Subcutaneous abdominal adipose tissue (tissue), 5 donors: Measurements from ENCODE around the gene GALK1.
"Not testable (repeated sequence)": the region's sequence is repeated elsewhere in the genome, so short reads cannot be mapped to it uniquely, and the experiment has no call there.

Source experiments
- H3K27ac ChIP-seq: one replicate; pipeline ENCODE4 v1.7.0; 2013; ENCODE audit warnings: low read depth, mild to moderate bottlenecking, inconsistent platforms, low read length, moderate library complexity
- H3K27me3 ChIP-seq, 5 donors: one replicate each; pipeline ENCODE4 v1.7.0; 2013; ENCODE audit warnings: low read length in 5 of 5, inconsistent platforms in 1 of 5; ENCODE audit not compliant: control insufficient read depth in 5 of 5, insufficient read depth in 4 of 5
- H3K36me3 ChIP-seq, 5 donors: one replicate each; pipeline ENCODE4 v1.7.0; 2013; ENCODE audit warnings: low read length in 5 of 5; ENCODE audit not compliant: control insufficient read depth in 5 of 5, insufficient read depth in 5 of 5
- H3K4me1 ChIP-seq, 5 donors: one replicate each; pipeline ENCODE4 v1.7.0; 2013; ENCODE audit warnings: low read length in 5 of 5, mild to moderate bottlenecking in 3 of 5, moderate library complexity in 1 of 5; ENCODE audit not compliant: control insufficient read depth in 5 of 5, insufficient read depth in 5 of 5
- H3K4me3 ChIP-seq, 5 donors: one replicate each; pipeline ENCODE4 v1.7.0; 2013; ENCODE audit warnings: low read length in 5 of 5, low read depth in 1 of 5
- H3K9ac ChIP-seq, 5 donors: one replicate each; pipeline ENCODE4 v1.7.0; 2013; ENCODE audit warnings: low read length in 5 of 5, mild to moderate bottlenecking in 4 of 5, moderate library complexity in 3 of 5
- H3K9me3 ChIP-seq, 5 donors: one replicate each; pipeline ENCODE4 v1.7.0; 2013; ENCODE audit warnings: low read length in 5 of 5; ENCODE audit not compliant: control insufficient read depth in 5 of 5
- donor health status: healthy.
- donor health status: healthy.
- donor health status: healthy.
- donor health status: healthy.
- donor health status: healthy.

GALK1 gene

DNA sequence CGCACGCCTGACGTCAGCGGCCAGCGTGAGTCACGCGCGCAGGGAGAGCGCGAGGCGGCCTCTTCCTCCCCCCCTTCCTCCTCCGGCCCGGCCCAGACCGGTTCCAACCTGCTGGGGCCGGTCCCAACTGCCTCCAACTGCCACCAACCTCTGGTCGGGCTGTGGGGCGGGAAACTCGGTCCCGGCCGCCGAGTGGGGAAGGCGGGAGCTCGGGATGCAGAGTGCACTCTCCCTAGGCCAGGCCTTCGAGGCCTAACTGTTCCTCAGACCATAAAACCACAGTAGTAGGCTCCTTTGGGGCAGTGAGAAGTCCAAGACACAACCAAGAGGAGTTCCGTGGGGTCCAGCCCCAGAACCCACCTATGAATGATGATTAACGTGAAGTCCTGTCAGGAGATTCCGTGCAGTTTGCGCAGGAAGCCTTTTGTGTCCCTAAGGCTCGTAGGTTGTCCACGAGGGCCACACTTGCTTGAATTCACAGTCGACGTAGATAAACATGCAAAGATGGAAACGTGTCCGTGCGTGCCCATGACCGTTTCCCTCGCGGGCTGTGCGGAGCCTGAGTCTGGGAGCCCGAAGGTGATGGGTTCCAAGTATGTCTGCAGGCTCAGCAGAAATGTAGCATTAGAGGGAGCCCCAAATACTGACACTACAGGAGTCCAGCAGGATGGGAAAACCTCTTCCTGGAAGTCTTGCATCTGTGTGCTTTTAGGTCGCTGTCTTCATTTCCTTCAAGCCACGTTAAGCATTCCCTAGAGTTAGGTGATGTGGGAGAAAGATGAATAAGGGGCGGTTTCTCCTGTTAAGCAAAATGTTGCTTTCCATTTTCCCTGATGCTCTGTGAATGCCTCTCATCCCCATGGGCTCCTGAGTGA is 20.3 kb upstream of the GALK1 start:
- Histone ChIP-seq H3K27me3 (no peaks in the 10 kb centered on the region), H3K4me1 (peaks cover 12 to 38% (median 31%) of the 10 kb centered on the region in 5 donors), H3K36me3 (no peaks in the 10 kb centered on the region), H3K4me3 (peak overlapping the region; percentile 69 to 87 (median 76)), H3K27ac (peak overlapping the region; percentile 99), H3K9ac (peak overlapping the region; percentile 84 to 99 (median 97)), H3K9me3 (no peaks in the 10 kb centered on the region)

DNA sequence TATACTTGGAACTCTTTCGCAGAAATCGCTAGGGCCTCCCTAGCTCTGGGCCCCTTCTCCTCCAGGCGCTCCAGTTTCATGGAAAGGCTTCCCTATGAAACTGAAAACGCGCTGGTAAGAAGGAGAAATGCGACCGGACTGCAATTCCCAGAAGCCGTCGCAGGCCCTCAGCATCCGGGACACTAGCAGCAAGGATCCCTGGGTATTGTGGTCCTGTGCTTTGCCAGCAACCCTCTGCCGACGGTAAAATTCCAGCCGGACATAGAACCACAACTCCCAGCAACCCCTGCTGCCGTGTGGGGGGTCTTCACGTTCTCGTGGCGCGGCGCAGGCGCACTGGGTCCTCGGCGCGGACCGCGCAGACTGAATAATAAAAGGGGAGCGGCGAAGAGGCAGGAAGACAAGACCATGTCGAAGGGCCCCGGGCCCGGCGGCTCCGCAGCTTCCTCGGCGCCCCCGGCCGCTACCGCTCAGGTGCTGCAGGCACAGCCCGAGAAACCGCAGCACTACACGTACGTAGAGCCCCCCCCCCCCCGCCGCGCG is 19.6 kb upstream of the GALK1 start, which contains the start of gene UNK:
Gene UNK, plus strand, starts transcription at position 334 of the 543 bp plus-strand sequence. Its CDS starts 75 bp downstream, at position 409.
- Histone ChIP-seq H3K4me1 (peaks cover 12 to 39% (median 35%) of the 10 kb centered on the region in 5 donors), H3K4me3 (peak within 1 kb of the TSS; percentile 69 to 87 (median 76)), H3K9ac (peak within 1 kb of the TSS; percentile 84 to 99 (median 97)), H3K9me3 (no peaks in the 10 kb centered on the region), H3K27ac (peak within 1 kb of the TSS; percentile 99), H3K27me3 (no peaks in the 10 kb centered on the region), H3K36me3 (no peaks in the 10 kb centered on the region)

DNA sequence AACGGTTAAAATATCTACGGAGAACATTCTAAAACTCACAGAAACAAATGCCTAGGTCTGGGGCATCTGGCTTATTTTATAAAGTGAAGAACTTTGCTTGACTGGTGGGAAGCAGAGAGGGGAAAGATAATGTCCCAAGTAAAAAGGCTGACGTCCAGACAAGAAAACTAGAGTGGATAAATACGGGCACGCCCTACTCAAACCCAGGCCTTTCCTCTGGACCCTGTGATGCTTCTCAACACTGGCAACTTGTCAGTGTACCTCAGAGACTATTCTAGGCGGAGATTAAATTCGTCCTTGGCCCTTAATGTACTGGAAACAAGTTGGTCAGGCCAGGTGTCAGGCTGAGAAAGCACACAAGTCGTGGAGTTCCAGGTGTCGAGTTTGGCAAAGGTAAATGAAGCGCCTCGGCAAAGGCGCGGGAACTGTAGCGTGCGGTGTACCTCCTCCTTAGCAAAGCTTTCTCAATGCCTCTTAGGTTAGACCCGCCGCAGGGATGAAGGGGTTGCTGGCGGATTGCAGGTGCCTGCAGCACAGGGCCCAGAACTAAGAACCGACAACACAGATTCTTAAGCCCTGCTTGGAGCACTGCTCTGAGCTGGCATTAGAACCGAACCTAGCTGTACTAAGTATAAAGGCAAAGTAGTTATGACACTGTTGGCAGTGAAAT is 18.9 kb upstream of the GALK1 start:
- Histone ChIP-seq H3K9me3 (no peaks in the 10 kb centered on the region), H3K27ac (peak overlapping the region; percentile 99), H3K4me1 (peaks cover 12 to 39% (median 35%) of the 10 kb centered on the region in 5 donors), H3K9ac (peak overlapping the region; percentile 84 to 99 (median 96)), H3K36me3 (peaks cover 0 to under 1% (median 0%) of the 10 kb centered on the region in 5 donors), H3K27me3 (no peaks in the 10 kb centered on the region), H3K4me3 (peak overlapping the region; percentile 47 to 87 (median 73))

DNA sequence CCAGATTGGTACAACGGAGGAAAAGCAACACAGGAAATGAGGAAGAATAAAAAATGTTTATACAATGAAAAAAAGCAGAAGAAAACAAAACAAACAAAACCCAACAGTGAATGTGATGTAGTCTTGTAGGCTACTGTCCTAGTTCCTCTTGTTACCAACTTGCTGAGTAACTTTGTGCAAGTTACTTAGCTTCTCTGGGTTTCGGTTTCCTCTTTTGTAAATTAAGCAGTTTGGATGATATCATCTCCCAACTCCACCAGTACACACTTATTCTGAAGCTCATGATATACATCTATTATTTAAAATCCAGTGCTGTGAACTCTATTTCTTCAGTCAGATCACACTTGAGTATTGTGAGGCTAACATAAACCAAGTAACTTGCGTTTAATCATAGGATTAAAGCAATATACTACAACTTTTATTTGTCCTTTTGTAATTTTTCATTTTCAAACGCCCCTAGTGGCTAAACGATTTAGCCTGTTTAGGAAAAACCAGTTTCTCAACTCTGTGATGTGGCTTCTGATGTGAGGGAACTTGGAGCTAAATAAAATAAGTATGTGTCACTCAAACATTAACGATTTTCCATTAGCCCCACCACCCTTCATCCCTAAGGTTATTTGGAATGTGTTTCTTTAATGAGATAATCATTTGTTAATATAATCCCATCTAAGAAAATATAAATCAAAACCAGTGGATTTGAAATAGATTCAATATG is 18.2 kb upstream of the GALK1 start:
- Histone ChIP-seq H3K4me1 (peaks cover 12 to 39% (median 35%) of the 10 kb centered on the region in 5 donors), H3K36me3 (peaks cover 2 to 8% (median 7%) of the 10 kb centered on the region in 5 donors), H3K9me3 (no peaks in the 10 kb centered on the region), H3K9ac (peak overlapping the region; percentile 23 to 99 (median 90)), H3K27ac (peak overlapping the region; percentile 99), H3K27me3 (no peaks in the 10 kb centered on the region), H3K4me3 (peak overlapping the region in 3 of 5 donors; percentile 10 to 74 (median 40))

DNA sequence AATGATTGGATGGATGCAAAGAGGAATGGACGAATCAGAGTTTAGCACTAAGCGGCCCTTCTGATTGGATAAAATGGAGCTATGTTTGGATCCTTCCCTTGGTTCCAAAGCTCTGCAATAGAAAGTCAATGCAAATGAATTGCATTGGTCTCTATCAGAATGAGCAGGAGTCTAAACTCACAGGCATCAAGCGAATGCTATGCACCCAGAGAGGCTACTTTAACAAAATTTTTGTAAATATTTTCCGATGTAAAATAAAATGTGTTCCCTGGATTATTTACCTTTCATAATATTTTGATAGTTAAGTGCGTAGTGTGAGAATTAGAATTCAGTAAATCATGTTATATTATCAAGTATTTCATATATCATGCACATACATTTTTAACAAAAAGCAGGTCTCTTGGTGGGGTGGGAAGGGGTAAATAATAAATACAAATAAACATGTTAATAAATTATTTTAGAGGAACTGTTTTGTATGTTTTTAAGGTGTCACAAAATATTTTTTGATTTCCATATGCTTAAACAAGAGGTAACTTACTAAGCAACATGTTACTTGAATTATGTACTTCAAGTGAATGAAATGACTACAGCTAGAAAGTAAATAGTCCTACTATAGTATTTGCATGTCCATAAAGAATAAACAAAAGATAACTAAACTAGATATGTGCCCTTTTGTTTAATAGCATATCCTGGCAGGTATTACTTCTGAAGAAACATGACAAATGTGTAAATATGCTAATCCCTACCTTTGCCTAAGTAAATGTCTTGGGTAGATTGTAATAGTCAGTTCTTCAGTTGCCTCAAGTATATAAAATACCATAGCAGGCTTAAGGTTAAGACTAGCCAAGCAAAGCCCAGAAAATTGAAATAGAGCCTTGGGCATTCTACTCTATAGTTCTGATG is 15.2 kb upstream of the GALK1 start:
- peaks cover 12 to 54% (median 42%) of the 10 kb centered on the region in 5 donors for H3K4me1 ChIP-seq
- H3K36me3 ChIP-seq: peaks cover 13 to 35% (median 27%) of the 10 kb centered on the region in 5 donors

DNA sequence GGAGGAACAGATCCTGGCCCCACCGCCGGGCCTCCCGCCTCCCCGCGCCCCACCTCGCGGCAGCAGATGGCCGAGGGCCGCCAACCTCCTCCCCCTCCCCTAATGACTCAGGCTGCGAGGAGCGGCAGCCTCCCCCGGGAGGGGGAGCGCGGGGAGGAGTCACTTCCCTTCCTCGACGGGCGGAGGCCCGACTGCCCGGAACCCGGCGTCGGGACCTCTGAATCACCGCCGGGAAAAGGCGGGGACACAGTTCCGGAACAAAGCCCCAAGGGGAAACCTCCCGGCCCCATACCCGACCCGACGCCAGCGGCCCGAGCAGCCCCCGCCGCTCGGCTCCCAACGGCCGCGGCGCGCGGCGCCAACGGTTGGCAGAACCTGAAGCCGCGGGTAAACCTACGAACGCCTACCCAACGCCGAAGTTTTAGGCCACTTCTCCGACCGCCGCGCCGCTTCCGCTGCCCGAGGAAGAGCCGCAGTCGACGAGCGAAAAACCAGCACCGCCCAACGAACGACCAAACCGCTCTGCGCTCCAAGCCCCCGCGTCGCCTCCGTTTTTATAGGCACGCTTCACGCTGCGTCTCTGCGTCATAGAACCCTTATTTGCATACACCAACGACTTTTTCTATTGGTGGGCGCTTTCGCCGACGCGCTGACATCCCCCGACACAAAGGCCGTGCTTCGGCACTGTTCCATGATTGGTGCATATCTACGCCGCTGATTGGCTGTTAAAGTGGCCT is 14.4 kb upstream of the GALK1 start:
- H3K27me3 ChIP-seq: no peaks in the 10 kb centered on the region
- H3K36me3 ChIP-seq: peaks cover 13 to 43% (median 35%) of the 10 kb centered on the region in 5 donors
- H3K9me3 ChIP-seq: no peaks in the 10 kb centered on the region
- peak overlapping the region; percentile 96 for H3K27ac ChIP-seq
- H3K4me1 ChIP-seq: peaks cover 11 to 51% (median 40%) of the 10 kb centered on the region in 5 donors
- peak overlapping the region; percentile 87 to 98 (median 97) for H3K9ac ChIP-seq
- peak overlapping the region in 4 of 5 donors; percentile 85 to 99 (median 96) for H3K4me3 ChIP-seq

More for the DNA sequence above, 15.2 kb upstream of the GALK1 start:
- Histone ChIP-seq H3K9me3 (no peaks in the 10 kb centered on the region), H3K9ac (peak overlapping the region in 1 of 5 donors; percentile 87), H3K27me3 (no peaks in the 10 kb centered on the region), H3K27ac (peak overlapping the region; percentile 39), H3K4me3 (peak overlapping the region in 2 of 5 donors; percentile 85 to 95)

DNA sequence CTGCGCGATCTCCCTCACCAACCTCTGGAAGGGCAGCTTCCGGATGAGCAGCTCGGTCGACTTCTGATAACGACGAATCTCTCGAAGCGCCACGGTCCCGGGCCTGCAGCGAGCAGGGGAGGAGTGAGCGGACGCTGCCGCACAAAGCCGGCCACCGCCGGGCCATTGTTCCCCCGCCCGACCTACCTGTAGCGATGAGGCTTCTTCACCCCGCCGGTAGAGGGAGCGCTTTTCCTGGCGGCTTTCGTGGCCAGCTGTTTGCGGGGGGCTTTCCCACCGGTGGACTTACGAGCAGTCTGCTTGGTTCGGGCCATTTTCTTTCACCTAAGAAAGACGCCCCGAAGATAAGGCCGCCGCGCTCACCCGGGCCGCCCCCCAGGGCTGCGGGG is 13.9 kb upstream of the GALK1 start:
- H3K4me1 ChIP-seq: peaks cover 8 to 45% (median 35%) of the 10 kb centered on the region in 5 donors
- H3K4me3 ChIP-seq: peak overlapping the region; percentile 85 to 99 (median 97)
- H3K36me3 ChIP-seq: peaks cover 13 to 49% (median 40%) of the 10 kb centered on the region in 5 donors
- no peaks in the 10 kb centered on the region for H3K27me3 ChIP-seq
- H3K27ac ChIP-seq: peak overlapping the region; percentile 96
- no peaks in the 10 kb centered on the region for H3K9me3 ChIP-seq
- peak overlapping the region; percentile 87 to 98 (median 97) for H3K9ac ChIP-seq

DNA sequence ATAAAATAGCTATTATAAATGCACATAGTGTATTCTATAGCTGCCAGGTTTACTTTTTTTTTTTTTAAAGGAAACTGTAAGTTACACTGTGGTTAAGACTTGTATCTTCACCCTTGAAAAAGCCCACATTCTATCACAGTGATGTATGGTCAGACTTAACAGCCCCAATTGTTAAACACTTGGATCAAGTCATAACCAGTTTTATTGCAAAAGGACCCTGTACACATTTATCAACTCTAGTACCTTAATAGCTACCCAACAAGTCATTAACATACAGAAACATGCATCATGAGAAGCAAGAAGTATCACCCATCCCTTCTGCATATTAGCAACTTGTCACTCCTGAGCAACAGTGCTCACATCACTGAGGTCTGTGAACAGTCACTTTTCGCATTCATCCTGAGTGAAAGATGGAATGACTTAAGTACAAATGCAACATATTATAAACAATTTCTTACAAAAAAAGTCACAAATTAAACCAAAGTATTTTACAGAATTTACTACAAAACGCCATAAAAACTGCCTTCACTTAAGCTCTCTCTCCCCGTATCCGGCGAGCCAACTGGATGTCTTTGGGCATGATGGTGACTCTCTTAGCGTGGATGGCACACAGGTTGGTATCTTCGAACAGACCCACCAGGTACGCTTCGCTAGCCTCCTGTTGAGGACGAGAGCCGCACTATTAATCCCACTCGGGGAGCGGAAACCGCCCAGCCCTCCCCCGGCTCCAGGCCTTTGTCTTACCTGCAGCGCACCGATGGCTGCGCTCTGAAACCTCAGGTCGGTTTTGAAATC is 13.3 kb upstream of the GALK1 start:
- Histone ChIP-seq H3K4me3 (peak overlapping the region; percentile 85 to 99 (median 97)), H3K27ac (peak overlapping the region; percentile 96), H3K36me3 (peaks cover 13 to 49% (median 41%) of the 10 kb centered on the region in 5 donors), H3K9ac (peak overlapping the region; percentile 87 to 98 (median 97)), H3K4me1 (peaks cover 7 to 39% (median 29%) of the 10 kb centered on the region in 5 donors)
- not testable (repeated sequence) for H3K9me3 ChIP-seq, H3K27me3 ChIP-seq
